ENCODE data around the gene GALNTL6.
"Not testable (repeated sequence)": the region's sequence is repeated elsewhere in the genome, so short reads cannot be mapped to it uniquely, and the experiment has no call there.

GALNTL6 gene

DNA sequence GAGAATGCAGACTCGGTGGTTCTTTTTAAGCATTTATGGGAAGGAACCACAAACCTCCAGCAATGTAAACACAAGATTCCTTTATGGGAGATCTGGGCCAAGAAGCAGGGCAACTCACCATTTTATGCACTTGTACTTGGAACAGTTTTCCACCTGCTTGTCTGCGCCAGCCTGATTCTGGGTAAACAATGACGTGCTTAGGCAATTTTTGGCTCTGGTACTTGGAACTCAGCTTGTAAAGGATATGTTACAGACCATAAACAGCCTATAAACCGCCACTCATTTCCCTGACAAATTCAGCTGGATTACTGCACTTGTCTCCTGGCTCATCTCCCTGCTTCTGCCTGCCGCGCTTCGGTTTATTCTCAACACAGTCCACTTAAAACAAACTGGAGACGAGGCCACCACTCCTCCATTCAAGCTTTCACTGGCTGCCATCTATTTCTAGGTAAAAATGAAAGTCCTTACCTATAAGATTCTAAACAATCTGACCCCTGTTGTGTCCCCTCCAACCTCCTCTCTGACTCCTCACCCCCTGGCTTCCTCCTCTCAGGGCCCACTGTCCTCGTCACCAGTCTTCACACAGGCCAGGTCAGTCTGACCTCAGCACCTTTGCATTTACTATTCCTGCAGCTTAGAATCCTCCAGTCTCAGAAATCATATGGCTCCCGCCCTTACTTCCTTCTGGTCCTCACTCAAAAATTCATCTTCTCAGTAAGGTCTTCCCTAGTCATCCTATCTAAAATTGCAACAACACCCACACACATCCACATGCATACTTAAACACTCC lies 1149.6 kb downstream of the GALNTL6 start:
- peak; percentile 38 to 84 (median 84) for DNase-seq

DNA sequence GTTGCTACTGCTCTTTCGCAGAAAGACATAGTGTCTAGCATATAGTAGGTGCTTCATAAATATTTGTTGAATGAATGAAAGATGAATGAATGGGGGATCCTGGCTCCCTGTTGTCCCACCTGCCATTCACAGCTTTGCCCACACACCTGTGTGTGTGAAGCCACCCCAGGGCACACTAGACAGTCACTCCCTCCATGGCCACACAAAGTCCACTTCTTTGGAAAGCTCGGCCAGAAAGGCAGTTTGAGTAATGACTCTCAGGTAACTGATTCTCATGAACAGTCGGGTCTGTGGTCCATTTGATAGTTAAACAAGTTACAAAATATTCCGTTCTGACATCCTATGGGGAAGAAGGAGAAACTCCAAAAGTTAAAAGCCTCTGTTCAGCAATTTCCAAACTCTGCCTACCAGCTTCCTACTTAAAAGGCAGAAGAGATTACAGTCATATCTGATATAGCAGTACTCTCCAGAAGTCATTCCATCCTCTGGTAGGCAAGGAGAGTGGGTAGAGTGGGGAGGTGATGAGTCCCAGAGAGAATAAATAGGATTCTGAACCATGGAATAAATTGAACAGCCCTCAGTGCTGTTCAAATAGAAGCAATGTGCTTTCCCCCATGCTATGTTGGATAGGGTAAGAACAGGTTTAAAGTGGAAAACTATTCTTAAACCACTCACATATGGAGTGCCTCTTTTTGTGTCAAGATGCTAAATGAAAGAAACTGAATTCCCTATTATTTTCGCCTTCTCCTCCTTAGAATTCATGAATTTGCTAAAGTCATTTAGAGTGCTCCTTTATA lies 1150.5 kb downstream of the GALNTL6 start:
- DNase-seq: no peak

DNA sequence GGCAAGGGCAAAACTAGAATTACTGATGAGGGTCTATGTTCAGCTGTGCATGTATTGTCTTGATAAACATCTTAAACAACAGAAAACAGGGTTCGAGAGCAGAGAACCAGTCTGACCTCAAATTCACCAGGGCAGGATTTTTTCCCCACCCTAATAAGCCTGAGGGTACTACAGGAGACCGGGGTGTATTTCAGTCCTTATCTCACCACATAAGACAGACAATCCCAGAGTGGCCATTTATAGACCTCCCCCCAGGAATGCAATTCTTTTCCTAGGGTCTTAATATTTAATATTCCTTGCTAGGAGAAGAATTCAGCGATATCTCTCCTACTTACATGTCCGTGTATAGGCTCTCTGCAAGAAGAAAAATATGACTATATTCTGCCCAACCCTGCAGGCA lies 1157.0 kb downstream of the GALNTL6 start:
- DNase-seq: not testable (repeated sequence)

DNA sequence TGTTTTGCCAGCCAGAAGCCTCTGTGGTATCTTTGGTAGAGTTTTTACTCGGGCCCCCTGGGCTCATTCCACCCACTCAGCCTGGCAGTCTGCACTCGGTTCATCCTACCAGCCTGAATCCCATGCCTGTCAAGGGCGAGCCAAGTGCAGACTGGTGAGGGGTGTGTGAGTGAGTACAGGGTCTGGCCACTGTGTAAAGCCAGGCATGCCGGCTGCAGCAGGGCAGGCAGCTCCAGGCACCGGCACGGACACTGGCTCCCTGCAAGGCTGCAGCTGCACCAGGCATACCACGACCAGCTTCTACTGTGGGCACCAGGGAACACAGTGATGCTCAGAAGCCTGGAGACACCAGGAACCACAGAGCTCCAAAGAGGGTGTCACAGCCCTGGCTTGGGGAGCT lies 1161.4 kb downstream of the GALNTL6 start:
- no peak for DNase-seq

DNA sequence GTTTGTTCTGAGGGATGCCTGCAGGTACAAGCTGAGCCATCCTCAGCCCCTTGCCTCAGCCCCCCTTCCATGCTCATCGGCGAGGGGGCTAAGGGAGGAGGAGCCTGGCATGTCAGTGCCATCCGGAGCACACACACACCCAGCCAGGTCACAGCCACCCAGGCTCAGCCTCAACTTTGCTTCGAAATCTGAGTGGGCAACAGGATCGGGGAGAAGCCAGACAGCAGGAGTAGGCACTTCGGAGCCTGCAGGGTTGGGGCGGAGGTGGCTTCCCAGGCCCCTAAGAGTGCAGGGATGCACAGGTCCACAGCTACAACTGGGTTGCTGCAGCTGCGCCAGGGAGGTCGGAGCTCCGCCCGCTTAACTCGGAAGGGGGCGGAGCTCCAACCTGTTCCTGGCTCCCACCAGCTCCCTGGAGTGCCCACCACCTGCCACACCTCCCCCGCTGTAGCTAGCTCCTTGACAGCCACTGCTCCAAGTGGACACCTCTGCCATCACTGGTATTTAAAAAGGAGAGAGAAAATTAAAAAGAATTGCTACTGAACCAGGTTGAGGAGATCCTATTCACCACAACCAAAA lies 1162.5 kb downstream of the GALNTL6 start:
- peak in 1 of 3 experiments; percentile 6 for DNase-seq

DNA sequence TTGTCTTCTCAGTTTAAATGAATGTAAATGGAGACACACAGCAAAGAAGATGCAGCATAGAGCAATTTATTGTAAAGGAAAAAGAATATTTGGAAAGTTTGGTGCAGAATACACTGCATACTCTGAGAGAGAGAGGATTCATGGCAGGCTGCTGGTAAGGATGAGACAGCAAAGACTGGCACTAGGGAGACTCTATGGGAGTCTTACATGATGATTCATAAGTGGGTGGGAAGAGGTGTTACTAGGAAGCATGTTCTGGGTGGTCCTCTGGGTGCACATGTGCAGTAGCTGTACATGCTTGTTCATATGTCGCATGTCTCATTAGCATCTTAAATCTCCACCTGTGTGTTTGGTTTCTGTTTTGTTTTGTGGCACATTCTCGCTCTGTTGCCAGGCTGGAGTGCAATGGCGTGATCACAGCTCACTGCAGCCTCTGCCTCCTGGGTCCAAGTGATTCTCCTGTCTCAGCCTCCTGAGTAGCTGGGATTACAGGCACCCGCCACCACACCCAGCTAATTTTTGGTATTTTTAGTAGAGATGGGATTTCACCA lies 1164.4 kb downstream of the GALNTL6 start:
- DNase-seq: not testable (repeated sequence)

DNA sequence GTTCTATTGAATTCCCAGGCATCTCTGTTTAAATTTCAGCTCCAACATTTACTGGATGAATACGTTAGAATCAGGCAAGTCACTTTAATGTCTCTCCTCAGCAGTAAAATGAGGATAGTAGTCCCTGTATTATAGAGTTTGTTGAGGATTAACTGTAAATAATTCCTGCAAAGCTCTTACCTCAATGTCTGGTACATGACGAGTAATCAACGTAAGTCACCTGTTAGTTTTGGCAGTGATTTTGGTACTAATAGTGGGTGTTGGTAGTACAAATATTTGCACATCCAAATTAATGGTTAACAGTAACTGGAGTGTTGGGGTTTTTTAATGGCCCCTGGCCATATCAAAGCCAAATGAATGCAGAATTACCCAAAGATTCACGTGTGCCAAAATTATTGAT lies 1165.6 kb downstream of the GALNTL6 start:
- no peak for DNase-seq

DNA sequence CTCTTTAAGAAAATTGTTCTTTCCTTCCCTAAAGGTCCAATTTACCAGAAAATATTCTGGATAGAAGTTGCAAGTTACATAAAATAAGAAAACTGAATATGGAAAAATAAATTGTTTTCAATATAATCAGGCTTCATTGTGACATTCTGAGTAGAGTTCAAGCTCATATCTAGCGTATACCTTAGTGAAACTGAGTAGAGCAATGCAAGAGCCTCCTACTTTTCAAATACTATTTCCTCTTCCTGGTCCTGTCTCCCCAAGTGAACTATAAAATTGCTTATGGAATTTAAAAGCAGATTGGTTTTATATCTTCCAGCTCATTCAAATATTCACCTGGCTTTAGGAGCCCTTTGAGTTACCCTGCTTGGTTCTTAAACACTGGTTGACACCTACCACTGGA lies 1166.1 kb downstream of the GALNTL6 start:
- no peak for DNase-seq

DNA sequence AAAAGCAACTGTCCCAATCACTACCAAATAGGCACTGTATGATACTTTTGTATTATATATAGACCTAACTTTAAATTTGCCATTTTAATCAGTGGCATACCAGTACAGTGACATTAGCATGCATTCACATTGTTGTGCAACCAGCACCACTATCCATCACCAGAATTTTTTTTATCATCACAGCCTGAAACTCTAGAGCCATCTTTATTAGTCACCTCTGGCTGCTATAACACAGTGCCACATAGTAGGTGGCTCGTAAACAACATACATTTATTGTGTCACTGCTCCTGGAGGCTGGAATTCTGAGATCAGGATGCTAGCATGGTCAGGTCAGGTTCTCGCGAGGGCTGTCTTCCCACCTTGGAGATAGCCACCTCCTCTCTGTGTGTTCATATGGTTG lies 1167.0 kb downstream of the GALNTL6 start:
- DNase-seq: no peak

DNA sequence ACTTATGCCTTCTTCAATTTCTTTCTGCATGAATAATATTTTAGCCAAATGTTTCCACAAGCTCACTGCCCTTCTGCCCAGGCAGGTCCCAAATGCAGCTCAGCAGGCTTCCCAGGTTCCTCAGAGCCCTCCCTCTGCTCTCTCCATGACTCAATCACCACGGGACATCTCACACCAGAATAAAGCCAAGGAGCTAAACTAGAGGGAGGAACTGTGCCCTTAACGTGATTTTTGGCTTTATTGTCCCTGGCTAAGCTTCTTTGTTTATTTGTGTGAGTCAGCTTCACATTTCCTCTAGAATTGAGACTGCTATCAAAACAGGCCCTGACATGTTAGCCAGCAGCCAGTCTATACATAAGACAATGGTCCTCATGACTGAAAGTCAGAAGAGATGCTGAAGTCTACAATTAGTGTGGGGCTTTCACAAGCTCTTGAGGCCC lies 1169.0 kb downstream of the GALNTL6 start:
- DNase-seq: peak in 2 of 3 experiments; percentile 22 to 70

DNA sequence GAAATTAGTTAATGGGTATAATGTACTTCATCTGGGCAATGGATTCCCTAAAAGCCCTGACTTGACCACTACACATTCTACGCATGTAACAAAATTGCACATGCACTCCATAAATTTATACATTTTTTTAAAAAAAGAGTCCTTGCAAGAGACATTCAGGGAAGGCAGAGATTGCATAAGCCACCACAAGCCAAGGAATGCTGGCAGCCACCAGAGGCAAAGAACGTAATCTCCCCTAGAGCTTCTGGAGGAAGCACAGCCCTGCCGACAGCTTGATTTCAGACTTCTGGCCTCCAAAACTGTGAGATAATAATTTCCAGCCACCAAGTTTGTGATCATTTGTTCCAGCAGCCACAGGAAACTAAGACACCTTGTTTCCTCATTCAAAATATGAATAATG lies 1169.8 kb downstream of the GALNTL6 start:
- no peak for DNase-seq

DNA sequence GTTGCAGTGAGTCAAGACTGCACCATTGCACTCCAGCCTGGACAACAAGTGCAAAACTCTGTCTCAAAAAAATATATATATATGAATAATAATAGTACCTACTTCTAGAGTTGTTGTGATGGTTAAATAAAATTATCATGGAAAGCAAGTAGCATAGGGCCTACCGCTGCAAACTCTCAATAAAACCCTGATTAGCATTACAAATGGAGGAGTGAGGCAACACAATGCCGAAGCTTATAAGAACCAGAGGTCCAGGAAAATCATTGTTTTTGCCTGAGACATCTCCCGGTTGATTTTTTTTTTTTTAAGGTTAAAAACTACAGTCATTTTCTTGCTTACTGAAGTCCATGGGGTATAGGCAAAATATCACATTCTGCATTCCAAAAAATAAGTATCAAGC lies 1170.4 kb downstream of the GALNTL6 start:
- no peak for DNase-seq

DNA sequence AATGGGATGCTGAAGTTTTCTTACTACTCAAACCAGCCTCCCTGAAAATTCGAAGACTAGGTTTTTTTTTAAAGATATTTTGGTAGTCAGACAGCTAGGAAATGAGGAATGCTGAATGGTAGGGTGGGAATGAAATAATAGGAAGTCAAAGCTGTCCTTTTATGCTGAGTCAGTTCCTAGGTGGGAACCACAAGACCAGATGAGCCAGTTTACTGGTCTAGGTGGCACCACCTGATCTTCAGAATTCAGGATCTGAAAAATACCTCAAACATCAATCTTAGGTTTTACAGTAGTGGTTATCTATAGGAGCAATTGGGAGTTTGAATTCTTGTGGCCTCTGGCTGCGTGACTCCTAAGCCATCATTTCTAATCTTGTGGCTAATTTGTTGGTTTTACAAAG lies 1172.3 kb downstream of the GALNTL6 start:
- DNase-seq: no peak

DNA sequence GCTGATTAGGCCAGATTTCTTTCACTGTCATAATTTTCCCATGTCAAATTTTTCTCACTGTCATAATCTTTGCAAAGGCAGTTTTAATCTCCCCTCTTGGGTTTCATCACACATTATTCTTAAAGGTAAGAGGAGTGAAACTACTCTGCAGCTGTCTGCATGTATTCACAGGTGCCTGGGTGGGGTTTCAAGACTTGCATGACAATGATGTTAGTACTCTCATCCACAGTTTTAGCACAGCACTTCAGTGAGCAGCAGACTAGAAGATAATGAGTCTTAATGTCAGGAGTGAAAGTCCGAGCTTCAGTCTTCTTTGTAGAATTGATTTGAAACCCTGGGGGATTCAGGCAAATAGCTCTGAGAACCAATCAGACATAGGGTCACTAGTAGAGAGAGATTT lies 1172.9 kb downstream of the GALNTL6 start:
- DNase-seq: peak in 1 of 3 experiments; percentile 62

DNA sequence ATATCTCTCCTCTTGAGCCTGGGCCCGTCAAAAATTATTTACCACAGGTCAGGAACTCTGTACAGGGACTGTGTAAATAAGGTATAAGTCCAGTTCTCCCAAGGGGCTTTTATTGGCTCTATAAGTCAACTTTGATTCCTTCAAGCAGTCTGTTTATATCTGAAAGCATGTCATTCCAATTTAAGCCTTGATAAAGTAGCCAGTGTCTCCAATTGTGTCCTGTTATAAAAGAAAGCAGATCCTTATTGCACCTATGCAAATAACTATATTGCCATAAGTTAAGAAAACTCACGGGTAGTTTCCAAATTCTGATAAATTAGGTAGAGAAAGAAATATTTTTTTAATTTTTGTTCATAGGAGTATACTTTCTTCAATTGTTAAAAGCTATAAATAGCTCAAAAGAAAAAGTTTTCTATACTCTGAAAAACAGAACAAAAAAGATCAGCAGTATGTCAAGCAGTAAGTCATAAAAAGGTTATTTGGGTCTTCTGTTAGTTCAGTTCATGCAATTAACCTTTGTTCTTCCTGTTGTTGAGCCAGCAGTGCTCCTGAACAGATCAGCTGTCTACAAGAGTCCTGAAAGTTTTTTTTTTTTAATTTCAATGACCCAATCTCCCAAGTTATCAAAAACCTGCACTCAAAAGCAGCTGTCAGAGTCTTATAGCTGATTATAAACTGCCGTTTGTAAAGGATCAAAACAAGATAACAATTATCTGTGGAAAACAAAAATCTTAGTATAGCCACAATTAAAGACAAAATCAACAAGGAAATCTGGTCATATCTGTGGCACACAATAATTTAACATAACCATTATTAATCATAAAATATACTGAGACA lies 1177.0 kb downstream of the GALNTL6 start:
- DNase-seq: no peak

DNA sequence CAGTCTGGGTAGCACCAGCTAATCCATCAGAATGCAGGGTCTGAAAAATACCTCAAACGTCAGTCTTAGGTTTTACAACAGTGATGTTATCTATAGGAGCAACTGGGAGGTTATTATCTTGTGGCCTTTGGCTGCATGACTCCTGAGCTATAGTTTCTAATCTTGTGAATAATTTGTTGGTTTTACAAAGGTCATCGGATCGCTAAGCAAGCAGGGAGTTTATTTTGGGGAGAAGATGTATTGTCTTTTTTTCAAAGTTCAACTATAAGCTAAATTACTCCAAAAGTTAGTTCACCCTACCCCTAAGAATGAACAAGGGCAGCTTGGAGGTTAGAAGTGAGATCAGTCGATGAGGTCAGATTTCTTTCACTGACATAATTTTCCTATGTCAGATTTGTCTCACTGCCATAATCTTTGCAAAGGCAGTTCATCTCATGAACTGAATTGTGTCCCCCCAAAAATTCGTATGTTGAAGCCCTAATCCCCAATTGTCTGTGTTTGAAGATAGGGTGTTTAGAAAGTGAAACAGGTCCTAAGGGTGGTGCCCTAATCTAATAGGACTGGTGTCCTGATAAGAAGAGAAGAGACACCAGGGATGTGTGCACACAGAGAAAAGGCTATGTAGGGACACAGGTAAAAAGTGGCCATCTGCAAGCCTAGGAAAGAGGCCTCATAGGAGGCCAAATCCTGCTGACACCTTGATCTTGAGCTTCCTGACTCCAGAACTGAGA lies 1179.6 kb downstream of the GALNTL6 start:
- no peak for DNase-seq

DNA sequence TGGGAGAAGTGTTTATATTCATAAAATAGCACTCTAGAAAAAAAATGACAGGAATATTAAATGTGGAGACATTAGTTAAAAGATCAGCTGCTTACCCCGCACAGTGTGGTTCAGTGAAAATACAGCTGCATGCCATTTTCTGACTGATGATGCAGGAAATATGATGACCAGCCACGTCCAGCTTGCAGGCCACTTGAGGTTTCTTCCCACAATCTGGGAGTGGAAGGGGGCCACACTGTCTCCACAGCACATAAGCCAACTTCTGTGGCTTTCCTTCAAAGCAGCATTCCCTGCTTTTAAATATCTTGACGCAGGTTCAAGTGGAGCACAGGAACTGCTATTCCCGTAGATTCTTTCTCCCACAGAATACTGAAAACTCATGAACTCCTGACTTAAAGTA lies 1182.0 kb downstream of the GALNTL6 start:
- DNase-seq: no peak

DNA sequence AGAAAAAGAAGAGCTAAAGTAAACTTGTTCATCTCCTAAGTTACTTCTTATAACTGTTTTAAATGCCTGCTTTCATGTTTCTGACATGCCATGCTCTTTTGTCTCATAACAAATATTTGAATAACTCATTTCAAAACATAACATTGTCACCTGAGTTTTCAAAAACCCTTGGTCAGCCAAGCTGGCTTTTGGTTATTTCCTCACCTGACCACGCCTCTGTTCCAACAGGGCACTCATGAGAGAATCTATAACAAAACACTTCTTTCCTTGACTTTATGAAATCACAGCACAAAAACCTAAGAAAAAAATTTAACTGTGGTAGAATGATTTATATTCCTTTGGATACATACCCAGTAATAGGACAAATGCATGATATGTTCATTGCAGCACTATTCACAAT lies 1182.5 kb downstream of the GALNTL6 start:
- DNase-seq: no peak

DNA sequence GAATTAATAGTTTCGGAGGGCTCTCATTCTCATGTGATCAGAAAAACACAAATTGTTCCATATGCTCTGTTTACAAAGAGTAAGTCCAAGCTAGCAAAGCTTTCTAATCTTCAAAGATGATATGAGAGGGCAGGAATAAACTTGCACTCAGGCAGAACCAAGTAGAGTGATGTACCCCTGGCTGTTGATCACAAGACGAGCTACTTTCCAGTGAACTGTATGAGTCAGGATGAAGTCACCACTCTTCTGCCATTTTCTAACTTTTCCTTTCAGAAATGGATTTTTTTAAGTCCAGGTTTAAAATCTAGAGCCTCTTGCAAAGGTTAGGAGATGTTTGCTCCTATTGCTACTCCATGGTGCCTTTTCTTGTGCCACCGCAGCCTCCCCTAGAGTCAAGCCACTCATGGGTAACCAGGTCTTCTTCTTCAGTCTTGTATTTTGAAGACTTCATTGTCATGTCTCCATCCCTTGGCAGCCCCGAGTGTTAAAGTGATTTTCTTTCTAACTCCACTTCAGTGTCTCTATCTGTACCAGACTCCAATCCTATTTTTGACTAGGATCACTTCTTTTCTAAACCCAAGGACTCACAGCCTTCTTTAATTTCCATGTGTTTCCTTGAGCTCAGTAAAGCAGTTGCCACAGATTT lies 1183.5 kb downstream of the GALNTL6 start:
- no peak for DNase-seq

DNA sequence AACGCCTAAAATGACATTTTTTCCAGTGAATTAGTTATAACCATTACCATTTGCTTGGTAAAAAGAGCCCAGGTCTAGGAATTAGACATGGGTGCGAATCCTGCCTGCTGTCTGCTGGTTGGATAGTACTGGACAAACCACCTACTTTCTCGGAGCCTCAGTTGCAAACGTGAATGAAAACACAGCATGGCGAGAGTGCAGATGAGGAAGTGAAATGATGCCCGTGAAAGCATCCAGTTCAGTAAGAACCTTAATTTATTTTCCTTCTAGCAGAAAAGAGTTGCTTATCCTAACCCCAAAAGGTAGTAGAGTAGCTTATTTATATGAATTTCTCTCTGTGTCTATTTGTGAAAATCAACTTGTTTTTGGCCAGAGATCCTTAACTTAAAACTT lies 1184.0 kb downstream of the GALNTL6 start:
- no peak for DNase-seq

DNA sequence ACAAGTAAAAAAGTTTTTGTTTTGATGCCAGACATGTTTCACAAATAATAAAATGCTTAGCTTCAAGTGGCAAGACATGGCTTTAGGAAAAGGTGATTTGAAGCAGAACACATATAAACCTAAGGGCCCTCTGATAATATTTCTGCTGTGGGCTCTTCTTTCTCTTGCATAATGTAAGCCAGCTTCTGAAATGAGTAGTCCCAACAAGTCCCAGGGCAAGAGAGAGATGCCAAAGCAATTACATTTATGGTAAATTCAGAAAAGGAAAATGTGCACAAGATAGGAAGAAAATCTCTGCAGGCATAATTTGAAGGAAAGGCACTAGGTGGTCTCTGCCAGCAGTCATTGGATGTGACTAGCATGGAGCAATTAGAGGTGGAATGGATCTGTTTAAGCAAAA lies 1184.7 kb downstream of the GALNTL6 start:
- DNase-seq: no peak
